Measurements from ENCODE around the gene CYP2C19.
"Not testable (repeated sequence)": the region's sequence is repeated elsewhere in the genome, so short reads cannot be mapped to it uniquely, and the experiment has no call there.

The CYP2C19 gene

DNA sequence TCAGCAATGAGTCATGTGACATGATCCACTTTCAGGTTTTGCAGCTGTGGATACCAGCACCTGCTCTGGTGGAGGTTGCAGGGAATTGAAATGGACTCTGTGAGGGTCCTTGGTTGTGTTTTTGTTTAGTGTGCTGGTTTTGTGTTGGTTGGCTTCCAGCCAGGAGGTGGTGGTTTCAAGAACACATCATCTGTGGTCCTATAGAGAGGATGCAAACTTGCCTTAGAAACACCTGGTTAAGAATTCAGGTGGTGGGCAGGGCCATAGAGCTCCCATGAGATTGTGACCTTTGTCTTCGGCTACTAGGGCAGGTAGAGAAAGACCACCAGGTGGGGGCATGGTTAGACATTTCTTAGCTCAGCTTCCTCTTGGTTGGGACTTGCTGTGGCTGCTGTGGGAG is 116.7 kb downstream of the CYP2C19 start:
- DNase-seq (ENCODE audit: low read depth) = no peak

GRCh38 chr10:94889123-94889522 is 126.6 kb downstream of the CYP2C19 start:
- DNase-seq (ENCODE audit: low read depth) = no peak

- no peak for DNase-seq (ENCODE audit: low read depth)
Measured at GRCh38 chr10:94890264-94891022, 128.0 kb downstream of the CYP2C19 start.

DNA sequence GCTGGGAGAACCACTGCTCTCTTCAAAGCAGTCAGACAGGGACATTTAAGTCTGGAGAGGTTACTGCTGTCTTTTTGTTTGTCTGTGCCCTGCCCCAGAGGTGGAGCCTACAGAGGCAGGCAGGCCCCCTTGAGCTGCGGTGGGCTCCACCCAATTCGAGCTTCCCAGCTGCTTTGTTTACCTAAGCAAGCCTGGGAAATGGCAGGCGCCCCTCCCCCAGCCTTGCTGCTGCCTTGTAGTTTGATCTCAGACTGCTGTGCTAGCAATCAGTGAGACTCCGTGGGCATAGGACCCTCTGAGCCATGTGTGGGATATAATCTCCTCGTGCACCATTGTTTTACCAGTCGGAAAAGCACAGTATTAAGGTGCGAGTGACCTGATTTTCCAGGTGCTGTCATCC is 135.9 kb downstream of the CYP2C19 start:
- not testable (repeated sequence) for DNase-seq (ENCODE audit: low read depth)

DNA sequence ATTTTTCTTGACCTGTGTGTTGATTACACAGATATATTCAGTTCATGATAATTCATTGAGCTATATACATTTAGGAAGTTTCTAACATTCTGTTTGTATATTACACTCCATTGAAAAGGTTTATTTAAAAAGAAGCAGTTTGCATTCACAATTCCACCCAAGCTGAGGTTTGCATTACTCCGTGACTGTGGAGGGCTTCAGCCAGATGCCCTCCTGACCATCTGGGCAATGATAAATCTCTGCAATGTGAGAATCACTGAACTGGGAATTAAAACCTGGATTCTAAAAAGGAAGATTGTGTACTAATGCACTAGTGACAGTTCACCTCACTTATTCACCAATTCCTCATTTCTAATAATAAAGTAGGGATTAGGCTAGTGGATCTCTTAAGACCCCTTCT is 139.6 kb downstream of the CYP2C19 start:
- no peak for DNase-seq (ENCODE audit: low read depth)

DNA sequence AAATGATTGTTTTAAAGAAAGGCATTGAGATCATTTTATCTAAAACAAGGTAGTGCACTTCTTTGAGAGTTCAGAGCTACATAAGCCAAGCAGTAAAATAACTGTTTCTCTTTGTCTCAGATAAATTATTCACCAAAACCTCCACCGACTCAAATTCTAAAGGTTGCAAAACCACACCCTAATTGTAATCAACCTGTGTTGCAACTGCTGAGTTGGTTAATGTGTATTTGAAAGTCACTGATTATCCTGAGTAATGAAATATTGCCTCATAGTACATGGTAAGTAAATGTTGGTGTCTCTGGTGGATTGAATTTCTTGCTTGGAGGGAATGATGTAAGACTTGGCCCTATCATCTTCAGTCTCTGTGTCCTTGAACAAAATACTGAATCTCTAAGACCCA is 140.1 kb downstream of the CYP2C19 start:
- no peak for DNase-seq (ENCODE audit: low read depth)
